Neural progenitor cell (in vitro differentiated cells): Measurements from ENCODE around the gene KRTAP10-6. TPM values are rescaled to one million over a fixed set of nuclear protein-coding genes. Genes with fewer than 3 reads are reported as not detected.
A peak's percentile ranks its signal among the peaks of the same experiment; 100 is the strongest.

ENCODE experiments used
- DNase-seq: peaks from one replicate; pipeline ENCODE4 v3.0.0-alpha.2; 2016; ENCODE audit warnings: low spot score
- H2AFZ ChIP-seq: fragments of 200-600 bp; sonication (generic); replicated peaks from 2 replicates; pipeline ENCODE4 v1.6.1; 2016; ENCODE audit warnings: antibody characterized with exemption
- H3F3A ChIP-seq: fragments of 200-600 bp; sonication (generic); 2 replicates; pipeline ENCODE4 v1.6.1; 2016; ENCODE audit warnings: antibody characterized with exemption, low read depth
- H3K27ac ChIP-seq: fragments of 200-600 bp; sonication (generic); 2 replicates; pipeline ENCODE4 v1.5.1; 2016; ENCODE audit warnings: mild to moderate bottlenecking
- H3K27me3 ChIP-seq: fragments of 200-600 bp; sonication (generic); 2 replicates; pipeline ENCODE4 v1.6.1; 2016; ENCODE audit warnings: mild to moderate bottlenecking, moderate library complexity
- H3K36me3 ChIP-seq: fragments of 200-600 bp; sonication (generic); 2 replicates; pipeline ENCODE4 v1.5.1; 2016
- H3K4me1 ChIP-seq: fragments of 200-600 bp; sonication (generic); 2 replicates; pipeline ENCODE4 v1.6.1; 2016; ENCODE audit warnings: mixed run types
- H3K4me2 ChIP-seq: fragments of 200-600 bp; sonication (generic); 2 replicates; pipeline ENCODE4 v1.6.1; 2016
- H3K4me3 ChIP-seq: fragments of 200-600 bp; sonication (generic); 2 replicates; pipeline ENCODE4 v1.5.1; 2016
- H3K79me2 ChIP-seq: fragments of 200-600 bp; sonication (generic); 2 replicates; pipeline ENCODE4 v1.6.1; 2016; ENCODE audit warnings: low read depth
- H3K9ac ChIP-seq: fragments of 200-600 bp; sonication (generic); 2 replicates; pipeline ENCODE4 v1.6.1; 2016
- H3K9me3 ChIP-seq: fragments of 200-600 bp; sonication (generic); 2 replicates; pipeline ENCODE4 v1.5.1; 2016; ENCODE audit warnings: low read depth
- H4K20me1 ChIP-seq: fragments of 200-600 bp; sonication (generic); 2 replicates; pipeline ENCODE4 v1.6.1; 2016; ENCODE audit warnings: low read depth
- H3K27ac Mint-ChIP-seq: 3 replicates; pipeline ENCODE4 v1.8.0; 2021; ENCODE audit warnings: mixed read lengths
- H3K27me3 Mint-ChIP-seq: 2 replicates; pipeline ENCODE4 v1.8.0; 2022; ENCODE audit warnings: low read depth, mild to moderate bottlenecking, inconsistent platforms, moderate library complexity, mixed read lengths; ENCODE audit not compliant: insufficient read depth
- H3K36me3 Mint-ChIP-seq: 3 replicates; pipeline ENCODE4 v1.8.0; 2021; ENCODE audit warnings: mixed read lengths
- H3K4me1 Mint-ChIP-seq: 3 replicates; pipeline ENCODE4 v1.8.0; 2021; ENCODE audit warnings: mixed read lengths
- H3K4me3 Mint-ChIP-seq: 3 replicates; pipeline ENCODE4 v1.8.0; 2021; ENCODE audit warnings: mild to moderate bottlenecking, moderate library complexity, mixed read lengths
- H3K9me3 Mint-ChIP-seq: 3 replicates; pipeline ENCODE4 v1.8.0; 2020; ENCODE audit warnings: mixed read lengths
- CTCF ChIP-seq: fragments of 200-600 bp; sonication (generic); IDR thresholded peaks from 2 replicates; pipeline ENCODE4 v1.5.1; 2017; ENCODE audit warnings: antibody characterized with exemption, mild to moderate bottlenecking
- EZH2 ChIP-seq: fragments of 200-600 bp; sonication (generic); IDR thresholded peaks from 2 replicates; pipeline ENCODE4 v1.6.1; 2017; ENCODE audit warnings: antibody characterized with exemption, mild to moderate bottlenecking, moderate library complexity
- EZH2phosphoT487 ChIP-seq: fragments of 200-600 bp; sonication (generic); IDR thresholded peaks from 2 replicates; pipeline ENCODE4 v1.6.1; 2017; ENCODE audit warnings: antibody characterized with exemption
- total RNA-seq: library from RNA; depleted of rRNA; stranded (reverse); fragments of >200 nt; gene quantifications from 2 replicates; pipeline ENCODE4 v1.2.3, GENCODE V29; 2015; ENCODE audit warnings: low replicate concordance

KRTAP10-6 gene
- total RNA-seq, 1 donor from 2014 or later, result not detected

GRCh38 chr21:44585892-44586291 is 6.4 kb downstream of the KRTAP10-6 start:
- H3F3A ChIP-seq, result peaks cover 14% of the 10 kb centered on the region
- H3K36me3 ChIP-seq, result no peaks in the 10 kb centered on the region
- Mint-ChIP-seq H3K9me3 (peaks cover 16% of the 10 kb centered on the region), H3K27me3 (peaks cover 2% of the 10 kb centered on the region), H3K27ac (no peak overlapping the region), H3K4me1 (peaks cover 14% of the 10 kb centered on the region), H3K36me3 (no peaks in the 10 kb centered on the region), H3K4me3 (no peak overlapping the region)
- no peak overlapping the region for H3K27ac ChIP-seq
- no peaks in the 10 kb centered on the region for H3K27me3 ChIP-seq
- no peaks in the 10 kb centered on the region for H3K79me2 ChIP-seq
- TF ChIP-seq EZH2phosphoT487 (no peak), CTCF (no peak), EZH2 (no peak)
- H3K4me2 ChIP-seq, result no peak overlapping the region
- no peak for DNase-seq
- no peak overlapping the region for H3K4me3 ChIP-seq
- H3K9ac ChIP-seq, result no peak overlapping the region
- H3K4me1 ChIP-seq, result peaks cover 13% of the 10 kb centered on the region
- H3K9me3 ChIP-seq, result peaks cover 6% of the 10 kb centered on the region
- H2AFZ ChIP-seq, result no peak overlapping the region
- H4K20me1 ChIP-seq, result no peaks in the 10 kb centered on the region

- Histone ChIP-seq H3K79me2 (no peaks in the 10 kb centered on the region), H4K20me1 (no peaks in the 10 kb centered on the region), H3K4me2 (no peak overlapping the region), H3K36me3 (no peaks in the 10 kb centered on the region), H3K9me3 (peaks cover 6% of the 10 kb centered on the region), H3K4me1 (peaks cover 13% of the 10 kb centered on the region), H3K4me3 (no peak overlapping the region), H3K9ac (no peak overlapping the region), H2AFZ (no peak overlapping the region), H3F3A (peaks cover 14% of the 10 kb centered on the region), H3K27ac (no peak overlapping the region), H3K27me3 (no peaks in the 10 kb centered on the region)
- TF ChIP-seq EZH2phosphoT487 (no peak), CTCF (no peak), EZH2 (no peak)
- Mint-ChIP-seq H3K36me3 (no peaks in the 10 kb centered on the region), H3K4me1 (peaks cover 10% of the 10 kb centered on the region), H3K27me3 (peaks cover 2% of the 10 kb centered on the region), H3K4me3 (no peak overlapping the region), H3K27ac (no peak overlapping the region), H3K9me3 (peaks cover 27% of the 10 kb centered on the region)
- DNase-seq, result no peak
These were observed 8.5 kb downstream of the KRTAP10-6 start for GRCh38 chr21:44583800-44584147.

GRCh38 chr21:44583089-44583799 is 9.1 kb downstream of the KRTAP10-6 start:
- Histone ChIP-seq H3K9ac (no peak overlapping the region), H3F3A (peaks cover 14% of the 10 kb centered on the region), H3K4me1 (peaks cover 13% of the 10 kb centered on the region), H3K36me3 (no peaks in the 10 kb centered on the region), H3K4me2 (peak overlapping the region; percentile 37), H3K27me3 (no peaks in the 10 kb centered on the region), H3K4me3 (no peak overlapping the region), H3K9me3 (peaks cover 6% of the 10 kb centered on the region), H2AFZ (peak overlapping the region; percentile 19), H4K20me1 (no peaks in the 10 kb centered on the region), H3K27ac (no peak overlapping the region), H3K79me2 (no peaks in the 10 kb centered on the region)
- H3K36me3 Mint-ChIP-seq, result no peaks in the 10 kb centered on the region
- peaks cover 10% of the 10 kb centered on the region for H3K4me1 Mint-ChIP-seq
- peak overlapping the region; percentile 54 for H3K4me3 Mint-ChIP-seq
- peaks cover 2% of the 10 kb centered on the region for H3K27me3 Mint-ChIP-seq
- peaks cover 29% of the 10 kb centered on the region for H3K9me3 Mint-ChIP-seq
- no peak overlapping the region for H3K27ac Mint-ChIP-seq
- peak; percentile 65 for DNase-seq
- no peak for TF ChIP-seq CTCF
- TF ChIP-seq EZH2phosphoT487, result no peak
- no peak for TF ChIP-seq EZH2
